GM19467 (cell line): ENCODE data around the gene GNAS-AS1.

ENCODE experiments used
- ATAC-seq: cut with Tn5 transposase; IDR thresholded peaks from one replicate; pipeline ENCODE4 v1.9.1; 2021; ENCODE audit warnings: mild to moderate bottlenecking, moderate library complexity; ENCODE audit not compliant: unreplicated experiment

The GNAS-AS1 gene

GRCh38 chr20:58863044-58863790 is 12.5 kb upstream of the GNAS-AS1 start:
- no peak for ATAC-seq

- ATAC-seq, result no peak
Measured at GRCh38 chr20:58855506-58856389, 5.0 kb upstream of the GNAS-AS1 start.

GRCh38 chr20:58854638-58855471 is 4.2 kb upstream of the GNAS-AS1 start:
- ATAC-seq, result no peak

- ATAC-seq, result no peak
Measured at GRCh38 chr20:58853976-58854637, 3.4 kb upstream of the GNAS-AS1 start.

- ATAC-seq, result no peak
Measured at GRCh38 chr20:58853466-58853865, 2.8 kb upstream of the GNAS-AS1 start.

- ATAC-seq, result no peak
Measured at GRCh38 chr20:58852543-58853271, 2.0 kb upstream of the GNAS-AS1 start, which contains the start of gene GNAS. GNAS (plus strand) TSS chr20:58852716.

- no peak for ATAC-seq
Measured at GRCh38 chr20:58851969-58852458, 1.3 kb upstream of the GNAS-AS1 start.

- no peak for ATAC-seq
Measured at GRCh38 chr20:58851221-58851968, 693 bp upstream of the GNAS-AS1 start.

- ATAC-seq, result no peak
Measured at GRCh38 chr20:58847463-58847862, 3.2 kb downstream of the GNAS-AS1 start.

GRCh38 chr20:58845706-58846105 is 5.0 kb downstream of the GNAS-AS1 start:
- no peak for ATAC-seq

- ATAC-seq, result no peak
Measured at GRCh38 chr20:58843128-58843556, 7.6 kb downstream of the GNAS-AS1 start.

GRCh38 chr20:58842276-58842675 is 8.4 kb downstream of the GNAS-AS1 start:
- ATAC-seq, result no peak

- no peak for ATAC-seq
Measured at GRCh38 chr20:58841539-58842264, 9.0 kb downstream of the GNAS-AS1 start.

GRCh38 chr20:58840816-58841538 is 9.7 kb downstream of the GNAS-AS1 start:
- no peak for ATAC-seq

- no peak for ATAC-seq
Measured at GRCh38 chr20:58839991-58840747, 10.5 kb downstream of the GNAS-AS1 start.

- ATAC-seq, result no peak
Measured at GRCh38 chr20:58839474-58839874, 11.2 kb downstream of the GNAS-AS1 start.

GRCh38 chr20:58838174-58838573 is 12.5 kb downstream of the GNAS-AS1 start:
- ATAC-seq, result no peak
